HepG2 (cell line): ENCODE data around the gene CEBPB. TPM values are rescaled to one million over a fixed set of nuclear protein-coding genes. Genes with fewer than 3 reads are reported as not detected.

ENCODE experiments used
- AKAP8 ChIP-seq: sonication (generic); formaldehyde crosslinking; IDR thresholded peaks from 2 replicates; pipeline ENCODE4 v1.5.1; 2020; ENCODE audit warnings: mild to moderate bottlenecking, missing genetic modification reagents
- CHCHD3 ChIP-seq: sonication (generic); formaldehyde crosslinking; IDR thresholded peaks from 2 replicates; pipeline ENCODE4 v1.8.0; 2022; ENCODE audit warnings: mild to moderate bottlenecking, missing genetic modification reagents, moderate library complexity
- GATAD2A ChIP-seq: IDR thresholded peaks from 2 replicates; pipeline ENCODE4 v1.6.1; 2016
- HNRNPK ChIP-seq: fragments of 200-400 bp; formaldehyde crosslinking; IDR thresholded peaks from 2 replicates; pipeline ENCODE4 v1.6.1; 2018; ENCODE audit warnings: low read length, low read depth, moderate library complexity, mild to moderate bottlenecking; ENCODE audit not compliant: poor library complexity, severe bottlenecking
- KDM1A ChIP-seq: IDR thresholded peaks from 2 replicates; pipeline ENCODE4 v1.6.1; 2016; ENCODE audit warnings: missing compliant biosample characterization
- MBNL3 ChIP-seq: fragments of 250-450 bp; sonication (Bioruptor Pico); conservative IDR thresholded peaks from 2 replicates; pipeline ENCODE4 v1.8.0; 2022; ENCODE audit warnings: mild to moderate bottlenecking, inconsistent platforms
- PRDM15 ChIP-seq: sonication (generic); formaldehyde crosslinking; IDR thresholded peaks from 2 replicates; pipeline ENCODE4 v1.4.0; 2020; ENCODE audit warnings: missing genetic modification reagents
- SKI ChIP-seq: fragments of 450-650 bp; IDR thresholded peaks from one replicate; pipeline ENCODE4 v1.6.1; 2018; ENCODE audit warnings: mild to moderate bottlenecking; ENCODE audit not compliant: partially characterized antibody
- TARDBP ChIP-seq: sonication (generic); formaldehyde crosslinking; IDR thresholded peaks from 2 replicates; pipeline ENCODE4 v1.8.0; 2022; ENCODE audit warnings: mild to moderate bottlenecking, missing genetic modification reagents
- TBX2 ChIP-seq: sonication (generic); formaldehyde crosslinking; IDR thresholded peaks from 2 replicates; pipeline ENCODE4 v1.5.0; 2020; ENCODE audit warnings: missing genetic modification reagents, mild to moderate bottlenecking, borderline replicate concordance
- THAP11 ChIP-seq: IDR thresholded peaks from 2 replicates; pipeline ENCODE4 v1.6.1; 2016; ENCODE audit warnings: missing biosample characterization, missing genetic modification reagents
- TOPORS ChIP-seq: sonication (generic); formaldehyde crosslinking; IDR thresholded peaks from 2 replicates; pipeline ENCODE4 v1.8.0; 2023; ENCODE audit warnings: mild to moderate bottlenecking, missing genetic modification reagents
- ZBTB3 ChIP-seq: sonication (generic); formaldehyde crosslinking; IDR thresholded peaks from 2 replicates; pipeline ENCODE4 v1.4.0; 2020; ENCODE audit warnings: low read depth, mild to moderate bottlenecking, moderate library complexity, missing genetic modification reagents, borderline replicate concordance
- ZFP41 ChIP-seq: sonication (generic); formaldehyde crosslinking; IDR thresholded peaks from 2 replicates; pipeline ENCODE4 v1.4.0; 2020; ENCODE audit warnings: mild to moderate bottlenecking, missing genetic modification reagents, borderline replicate concordance
- ZFP82 ChIP-seq: sonication (generic); formaldehyde crosslinking; IDR thresholded peaks from 2 replicates; pipeline ENCODE4 v1.5.1; 2020; ENCODE audit warnings: mild to moderate bottlenecking, missing genetic modification reagents, borderline replicate concordance
- ZFP91 ChIP-seq: sonication (generic); formaldehyde crosslinking; IDR thresholded peaks from 2 replicates; pipeline ENCODE4 v1.9.0; 2022; ENCODE audit warnings: missing genetic modification reagents, mild to moderate bottlenecking, borderline replicate concordance
- ZNF225 ChIP-seq: sonication (generic); formaldehyde crosslinking; IDR thresholded peaks from 2 replicates; pipeline ENCODE4 v1.4.0; 2020; ENCODE audit warnings: mild to moderate bottlenecking, missing genetic modification reagents
- ZNF674 ChIP-seq: sonication (generic); formaldehyde crosslinking; IDR thresholded peaks from 2 replicates; pipeline ENCODE4 v1.5.0; 2020; ENCODE audit warnings: low read depth, mild to moderate bottlenecking, missing genetic modification reagents
- ZNF710 ChIP-seq: sonication (generic); formaldehyde crosslinking; IDR thresholded peaks from 2 replicates; pipeline ENCODE4 v1.5.0; 2020; ENCODE audit warnings: mild to moderate bottlenecking, missing genetic modification reagents, borderline replicate concordance
- ZNF878 ChIP-seq: sonication (generic); formaldehyde crosslinking; IDR thresholded peaks from 2 replicates; pipeline ENCODE4 v1.8.1; 2023; ENCODE audit warnings: mild to moderate bottlenecking, missing genetic modification reagents, moderate library complexity
- ZXDC ChIP-seq: sonication (generic); formaldehyde crosslinking; IDR thresholded peaks from 2 replicates; pipeline ENCODE4 v1.5.0; 2020; ENCODE audit warnings: mild to moderate bottlenecking, missing genetic modification reagents
- polyA plus RNA-seq, 8 experiments: library from polyadenylated mRNA; depleted of rRNA in 3 of 8; stranded (reverse) in 7 of 8; unstranded in 1 of 8; fragments of >200 nt; fragmentation: Illumina TruSeq in 4 of 8; extraction: Trizol in 4 of 8; gene quantifications; 2 replicates each; pipeline versions ENCODE4 v1.2.1 to v1.2.3, GENCODE V29; 2011 to 2016; ENCODE audit warnings: low read depth in 4 of 8, missing spikeins in 1 of 8, mixed read lengths in 1 of 8; ENCODE audit not compliant: insufficient read depth in 1 of 8
- total RNA-seq, 5 experiments: library from RNA; depleted of rRNA; stranded (reverse); fragments of >200 nt; fragmentation: Illumina TruSeq; extraction: Trizol; gene quantifications; 2 replicates each; pipeline ENCODE4 v1.2.3, GENCODE V29; 2016; ENCODE audit warnings: low read depth in 1 of 5

The CEBPB gene
- total and polyA plus RNA-seq, 2 of the 13 experiments (the other 11 are each of a cell fraction or from before 2014, with no cell fraction given) = 18.5 to 28.2 TPM

GRCh38 chr20:50186987-50187402 is 3.6 kb upstream of the CEBPB start (continued):
- TF ChIP-seq ZFP91 = peak; percentile 24; the same call in 1 of the 2 replicates
- no peak for TF ChIP-seq ZXDC
- TF ChIP-seq ZNF878 = peak; percentile 79; the same call in 1 of the 2 replicates
- peak; percentile 39; the same call in 1 of the 2 replicates for TF ChIP-seq ZBTB3 (CRISPR knock-in tag)
- no peak for TF ChIP-seq ZNF674 (CRISPR knock-in tag)
- no peak for TF ChIP-seq MBNL3 (CRISPR knock-in tag)
- no peak for TF ChIP-seq ZNF225 (CRISPR knock-in tag)
- TF ChIP-seq GATAD2A (CRISPR knock-in tag) = no peak
- no peak for TF ChIP-seq AKAP8
- peak; percentile 49; the same call in 1 of the 2 replicates for TF ChIP-seq KDM1A (CRISPR knock-in tag)
- peak; percentile 49 for TF ChIP-seq HNRNPK
- no peak for TF ChIP-seq ZFP82 (CRISPR knock-in tag)
- no peak; the same call in 1 of the 2 replicates for TF ChIP-seq THAP11 (CRISPR knock-in tag)
- TF ChIP-seq CHCHD3 (CRISPR knock-in tag) = no peak
- no peak for TF ChIP-seq ZFP41
- no peak for TF ChIP-seq TBX2
- TF ChIP-seq SKI = no peak
- TF ChIP-seq ZNF710 (CRISPR knock-in tag) = no peak; the same call in 1 of the 2 replicates
- TF ChIP-seq PRDM15 (CRISPR knock-in tag) = no peak
- no peak for TF ChIP-seq TARDBP (CRISPR knock-in tag)
- 0 out of 2 replicates have a peak, but pooled peaks have one; percentile 22 for TF ChIP-seq TOPORS (CRISPR knock-in tag)
